ENCODE data around the gene PLEKHM1.

- TF ChIP-seq FOS (IDR thresholded peaks at IDR 0.05; ENCODE audit: borderline replicate concordance, insufficient read depth, low read length) (no peak), POLR2AphosphoS5 (IDR thresholded peaks at IDR 0.05; ENCODE audit: insufficient read depth, low read depth, low read length) (peak; percentile 14), POLR2A (IDR thresholded peaks at IDR 0.05; ENCODE audit: low read depth, low read length) (no peak), EZH2 (IDR thresholded peaks at IDR 0.05; ENCODE audit: borderline replicate concordance, low read depth, low read length, severe bottlenecking) (no peak), JUN (IDR thresholded peaks at IDR 0.05; ENCODE audit: borderline replicate concordance, insufficient read depth, insufficient read length, low read depth) (no peak)
- TF ChIP-seq, protein P1, sequence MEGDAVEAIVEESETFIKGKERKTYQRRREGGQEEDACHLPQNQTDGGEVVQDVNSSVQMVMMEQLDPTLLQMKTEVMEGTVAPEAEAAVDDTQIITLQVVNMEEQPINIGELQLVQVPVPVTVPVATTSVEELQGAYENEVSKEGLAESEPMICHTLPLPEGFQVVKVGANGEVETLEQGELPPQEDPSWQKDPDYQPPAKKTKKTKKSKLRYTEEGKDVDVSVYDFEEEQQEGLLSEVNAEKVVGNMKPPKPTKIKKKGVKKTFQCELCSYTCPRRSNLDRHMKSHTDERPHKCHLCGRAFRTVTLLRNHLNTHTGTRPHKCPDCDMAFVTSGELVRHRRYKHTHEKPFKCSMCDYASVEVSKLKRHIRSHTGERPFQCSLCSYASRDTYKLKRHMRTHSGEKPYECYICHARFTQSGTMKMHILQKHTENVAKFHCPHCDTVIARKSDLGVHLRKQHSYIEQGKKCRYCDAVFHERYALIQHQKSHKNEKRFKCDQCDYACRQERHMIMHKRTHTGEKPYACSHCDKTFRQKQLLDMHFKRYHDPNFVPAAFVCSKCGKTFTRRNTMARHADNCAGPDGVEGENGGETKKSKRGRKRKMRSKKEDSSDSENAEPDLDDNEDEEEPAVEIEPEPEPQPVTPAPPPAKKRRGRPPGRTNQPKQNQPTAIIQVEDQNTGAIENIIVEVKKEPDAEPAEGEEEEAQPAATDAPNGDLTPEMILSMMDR (IDR thresholded peaks at IDR 0.05; ENCODE audit: extremely low read depth in 1 of 2, insufficient read depth in 1 of 2, low read depth in 1 of 2, low read length in 2 of 2) = no peak
These were observed 80.1 kb downstream of the PLEKHM1 start for GRCh38 chr17:45410144-45411091.

All from endothelial cell of umbilical vein (primary cell).